Fibroblast of gingiva (primary cell): ENCODE results near the gene SEC24B.
"Not testable (repeated sequence)": the region's sequence is repeated elsewhere in the genome, so short reads cannot be mapped to it uniquely, and the experiment has no call there.

ENCODE experiments used
- DNase-seq: peaks from one replicate; pipeline ENCODE4 v3.0.0-alpha.2; 2011; ENCODE audit warnings: low read depth

The SEC24B gene

DNA sequence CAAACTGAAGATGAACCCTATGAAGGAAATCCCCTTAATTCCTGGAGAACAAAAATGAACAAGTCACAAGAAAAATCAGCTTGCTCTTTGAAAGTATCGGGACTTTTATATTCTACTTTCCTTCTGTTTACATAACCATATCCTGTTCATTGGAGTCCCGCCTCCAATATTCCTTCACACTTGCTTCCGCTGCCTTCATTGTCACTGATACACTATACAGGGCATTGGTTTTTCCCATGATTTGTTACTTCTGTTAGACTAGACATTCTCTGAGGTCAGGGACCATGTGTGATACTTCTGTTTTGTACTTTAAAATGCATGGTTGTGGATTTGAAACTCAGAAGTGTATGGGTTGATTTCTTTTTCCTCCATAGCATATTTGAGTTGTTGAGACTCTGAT is 145.2 kb downstream of the SEC24B start:
- no peak for DNase-seq

DNA sequence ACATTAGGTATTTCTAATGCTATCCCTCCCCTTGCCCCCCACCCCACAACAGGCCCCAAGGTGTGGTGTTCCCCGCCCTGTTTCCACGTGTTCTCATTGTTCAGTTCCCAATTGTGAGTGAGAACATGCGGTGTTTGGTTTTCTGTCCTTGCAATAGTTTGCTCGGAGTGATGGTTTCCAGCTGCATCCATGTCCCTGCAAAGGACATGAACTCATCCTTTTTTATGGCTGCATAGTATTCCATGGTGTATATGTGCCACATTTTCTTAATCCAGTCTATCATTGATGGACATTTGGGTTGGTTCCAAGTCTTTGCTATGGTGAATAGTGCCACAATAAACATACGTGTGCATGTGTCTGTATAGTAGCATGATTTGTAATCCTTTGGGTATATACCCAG is 146.4 kb downstream of the SEC24B start:
- not testable (repeated sequence) for DNase-seq

DNA sequence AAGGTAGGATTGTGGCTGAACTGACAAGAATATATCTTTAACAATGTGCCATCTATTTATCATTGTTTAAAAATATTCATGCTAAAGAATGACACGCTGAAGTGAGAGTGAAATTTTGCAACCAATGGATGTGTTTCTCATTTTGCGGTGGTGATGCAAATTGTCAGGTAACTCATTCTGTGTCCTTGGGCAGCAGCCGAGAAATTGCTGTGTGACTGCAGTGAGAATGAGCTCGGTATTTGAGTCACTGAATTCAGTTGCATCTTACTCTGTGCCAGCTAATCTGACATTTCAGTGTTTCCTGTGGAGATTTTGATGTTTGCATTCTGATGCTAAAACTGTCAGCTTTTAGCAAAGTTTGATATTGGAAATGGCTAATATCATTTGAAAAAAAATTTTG is 154.6 kb downstream of the SEC24B start:
- no peak for DNase-seq

DNA sequence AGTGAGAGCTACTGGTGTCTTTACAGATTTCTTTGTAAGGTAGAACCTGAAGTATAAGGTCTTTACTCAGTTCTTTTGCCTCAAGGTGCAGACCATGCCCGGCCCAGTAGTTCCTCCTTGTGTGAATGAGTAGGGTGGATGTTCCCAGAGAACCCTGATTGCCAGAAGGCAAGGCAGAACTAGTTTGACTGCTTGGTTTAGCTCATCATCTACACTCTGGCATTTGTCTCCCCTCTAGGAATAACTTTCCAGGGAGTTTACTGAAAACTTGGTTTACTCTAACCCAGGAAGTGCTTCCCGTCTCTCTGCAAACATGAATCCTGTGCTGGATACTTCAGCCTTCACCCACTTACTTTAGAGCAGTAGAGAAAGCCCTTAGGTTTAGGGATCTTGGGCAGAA is 155.5 kb downstream of the SEC24B start:
- DNase-seq, result no peak

DNA sequence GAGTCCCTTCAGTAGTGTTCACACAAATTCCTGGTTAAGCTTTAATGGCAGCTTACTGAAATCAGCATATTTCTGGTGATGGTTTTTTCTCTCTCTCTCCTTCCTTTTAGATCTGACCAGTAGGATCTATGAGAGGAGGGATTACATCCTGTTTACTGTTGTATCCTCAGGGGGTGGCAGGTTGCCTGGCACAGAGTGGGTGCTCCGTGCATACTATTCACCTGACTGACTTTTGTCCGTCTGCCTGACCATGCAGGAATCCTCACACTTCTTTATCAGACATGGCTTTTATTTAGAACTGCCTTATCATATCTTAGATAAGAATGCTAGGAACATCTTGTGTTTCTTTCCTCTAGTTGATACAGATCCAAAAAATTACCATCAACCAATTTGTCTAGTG is 156.0 kb downstream of the SEC24B start:
- DNase-seq, result no peak
